ENCODE measurements around the gene ASNS.
"Not testable (repeated sequence)": the region's sequence is repeated elsewhere in the genome, so short reads cannot be mapped to it uniquely, and the experiment has no call there.

Gene ASNS

GRCh38 chr7:97872025-97872669 lies at the start of gene ASNS:
Gene ASNS, minus strand, starts transcription at chr7:97872408. Its CDS starts 3,252 bp downstream, at chr7:97869156.
- peak; percentile 88 for DNase-seq (ENCODE audit: low read depth in 2 of 2)

- DNase-seq (ENCODE audit: low read depth in 2 of 2): not testable (repeated sequence)
Measured at GRCh38 chr7:97921254-97921653, 49.0 kb upstream of the ASNS start.

DNA sequence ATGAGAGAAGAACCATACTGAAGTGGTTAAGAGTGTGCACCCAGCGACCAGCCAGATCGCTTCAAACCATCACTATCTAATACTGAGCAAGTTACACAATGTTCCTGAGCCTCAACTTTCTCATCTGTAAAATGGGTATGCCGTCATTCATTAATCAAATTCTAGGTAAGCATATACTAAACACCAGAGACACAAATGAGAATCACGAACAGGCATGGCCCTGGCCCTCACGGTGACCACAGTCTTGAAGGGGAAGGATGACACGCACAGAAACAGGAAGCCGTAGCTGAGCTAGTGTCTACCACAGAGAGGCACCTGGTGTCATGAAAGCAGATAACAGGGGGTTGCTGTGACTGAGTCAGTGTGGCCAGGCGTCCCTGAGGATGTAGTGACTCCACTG lies 43.1 kb upstream of the ASNS start:
- DNase-seq (ENCODE audit: low read depth in 2 of 2): not testable (repeated sequence)

DNA sequence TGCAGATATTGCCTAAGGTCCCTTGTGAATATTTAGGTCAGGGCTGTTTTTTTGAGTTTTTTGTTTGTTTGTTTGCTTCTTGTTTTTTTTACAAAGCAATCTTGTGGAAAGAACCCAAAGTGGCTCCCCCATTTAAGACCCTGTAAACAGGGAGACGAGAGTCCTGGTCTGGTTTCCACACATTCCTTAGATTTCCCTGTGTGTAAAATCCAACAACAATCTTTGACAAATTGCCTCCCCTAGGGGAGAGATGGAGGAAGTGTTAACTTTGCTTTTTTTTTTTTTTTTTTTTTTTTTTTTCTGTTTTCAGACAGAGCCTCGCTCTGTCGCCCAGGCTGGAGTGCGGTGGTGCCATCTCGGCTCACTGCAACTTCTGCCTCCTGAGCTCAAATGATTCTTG lies 40.1 kb upstream of the ASNS start:
- not testable (repeated sequence) for DNase-seq (ENCODE audit: low read depth in 2 of 2)

- DNase-seq (ENCODE audit: low read depth in 2 of 2): not testable (repeated sequence)
Measured at GRCh38 chr7:97896893-97897292, 24.7 kb upstream of the ASNS start.

DNA sequence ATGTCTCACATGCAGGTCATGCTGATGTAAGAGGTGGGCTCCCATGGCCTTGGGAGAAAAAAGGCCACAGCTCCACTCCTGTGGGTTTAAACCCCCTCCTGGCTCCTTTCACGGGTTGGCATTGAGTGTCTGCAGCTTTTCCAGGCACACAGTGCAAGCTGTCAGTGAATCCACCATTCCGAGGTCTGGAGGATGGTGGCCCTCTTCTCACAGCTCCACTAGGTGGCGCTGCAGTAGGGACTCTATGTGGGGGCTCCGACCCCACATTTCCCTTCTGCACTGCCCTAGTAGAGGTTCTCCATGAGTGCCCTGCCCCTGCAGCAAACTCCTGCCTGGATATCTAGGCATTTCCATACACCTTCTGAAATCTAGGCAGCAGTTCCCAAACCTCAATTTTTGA lies 19.5 kb upstream of the ASNS start:
- DNase-seq (ENCODE audit: low read depth in 2 of 2): not testable (repeated sequence)

- DNase-seq (ENCODE audit: low read depth in 2 of 2): not testable (repeated sequence)
Measured at GRCh38 chr7:97879527-97879926, 7.3 kb upstream of the ASNS start.

GRCh38 chr7:97874894-97875293 lies 2.7 kb upstream of the ASNS start:
- not testable (repeated sequence) for DNase-seq (ENCODE audit: low read depth in 2 of 2)

DNA sequence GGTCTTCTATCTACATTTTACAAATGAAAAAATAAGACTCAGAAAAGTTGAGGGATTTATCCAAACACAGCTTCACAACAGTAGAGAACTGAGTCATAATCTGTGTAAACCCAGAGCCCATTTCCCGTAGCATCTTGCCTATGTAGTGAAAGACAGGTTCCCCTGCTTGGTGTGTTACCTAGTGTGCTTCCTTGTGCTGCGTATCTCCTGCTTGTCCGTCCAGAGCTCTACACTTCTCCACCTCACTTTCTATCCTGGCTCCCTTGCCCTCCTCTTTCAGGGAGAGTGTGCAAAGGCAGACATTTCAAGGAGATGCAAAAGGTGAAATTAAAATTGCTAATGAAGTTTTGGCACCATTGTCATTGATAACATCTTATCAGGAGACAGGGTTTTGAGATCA lies 1.4 kb upstream of the ASNS start:
- DNase-seq (ENCODE audit: low read depth in 2 of 2): no peak

DNA sequence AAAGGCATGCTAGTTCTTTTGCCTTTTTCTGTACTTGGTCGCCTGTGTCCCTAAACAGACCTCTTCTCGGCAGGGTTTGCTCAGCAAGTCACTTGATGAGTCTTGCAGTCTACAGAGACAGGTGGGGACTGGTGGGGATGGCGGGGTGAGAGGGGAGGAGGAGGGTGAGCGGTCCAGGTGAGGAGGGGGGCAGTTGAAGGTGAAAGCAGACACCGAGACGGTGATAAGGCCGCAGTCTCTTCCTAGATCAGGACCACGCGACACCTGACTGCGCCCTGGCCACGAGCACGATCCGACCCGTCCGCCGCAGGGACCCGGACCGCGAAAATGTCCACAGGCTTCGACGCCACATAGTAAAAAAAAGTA lies 566 bp downstream of the ASNS start:
- DNase-seq (ENCODE audit: low read depth in 2 of 2): peak in 1 of 2 donors; percentile 15

- DNase-seq (ENCODE audit: low read depth in 2 of 2): no peak
Measured at GRCh38 chr7:97868788-97869187, 3.4 kb downstream of the ASNS start.

- no peak for DNase-seq (ENCODE audit: low read depth in 2 of 2)
Measured at GRCh38 chr7:97868314-97868713, 3.9 kb downstream of the ASNS start.

DNA sequence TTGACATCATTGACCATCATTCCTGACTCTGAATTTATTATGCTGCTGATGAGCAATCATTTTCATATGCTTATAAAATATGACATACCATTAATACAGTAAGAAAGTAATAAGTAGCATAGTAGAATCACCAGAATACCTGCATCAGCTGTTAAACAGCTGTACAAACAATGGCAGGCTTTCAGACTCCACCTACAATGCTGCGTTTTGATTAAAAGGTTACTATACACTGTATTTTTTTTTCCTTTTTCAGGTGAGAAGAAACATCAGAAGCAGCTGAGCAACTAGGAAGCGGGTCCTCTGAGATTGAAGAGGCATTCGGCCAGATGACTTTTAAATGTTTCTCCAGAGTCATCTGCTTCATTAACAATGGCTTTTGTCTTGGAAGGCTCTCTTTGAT lies 7.1 kb downstream of the ASNS start:
- DNase-seq (ENCODE audit: low read depth in 2 of 2): no peak

- no peak for DNase-seq (ENCODE audit: low read depth in 2 of 2)
Measured at GRCh38 chr7:97859606-97860204, 12.5 kb downstream of the ASNS start.

DNA sequence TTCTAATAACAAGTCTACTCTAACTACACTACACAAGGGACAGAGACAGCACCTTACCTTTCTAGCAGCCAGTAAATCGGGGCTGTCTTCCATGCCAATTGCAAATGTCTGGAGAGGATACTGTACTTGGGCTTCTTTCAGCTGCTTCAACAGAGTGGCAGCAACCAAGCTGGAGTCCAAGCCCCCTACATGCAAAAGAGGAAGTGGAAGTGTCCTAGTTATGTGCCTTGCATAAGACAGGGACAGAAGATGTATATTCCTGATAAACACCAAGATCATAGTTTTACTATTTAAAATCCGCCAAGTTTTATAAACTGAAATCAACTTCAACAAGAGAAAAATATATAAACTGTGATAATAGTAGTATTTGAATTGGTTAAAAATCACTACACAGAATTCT lies 14.0 kb downstream of the ASNS start:
- no peak for DNase-seq (ENCODE audit: low read depth in 2 of 2)

DNA sequence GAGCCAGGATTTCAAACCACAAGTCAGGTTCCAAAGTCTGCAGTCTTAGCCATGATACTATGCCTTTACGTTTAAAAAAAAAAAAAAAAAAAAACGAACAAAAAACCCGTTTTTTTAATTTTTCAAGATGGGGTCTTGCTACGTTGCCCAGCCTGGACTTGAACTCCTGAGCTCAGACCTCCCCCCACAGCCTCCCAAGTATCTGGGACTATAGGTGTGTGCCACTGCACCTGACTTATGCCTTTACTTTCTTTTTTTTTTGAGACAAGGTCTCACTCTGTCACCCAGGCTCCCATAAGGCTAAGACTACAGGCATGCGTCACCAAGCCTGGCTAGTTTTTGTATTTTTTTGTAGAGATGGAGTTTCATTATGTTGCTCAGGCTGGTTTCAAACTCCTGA lies 14.7 kb downstream of the ASNS start:
- no peak for DNase-seq (ENCODE audit: low read depth in 2 of 2)

- DNase-seq (ENCODE audit: low read depth in 2 of 2): no peak
Measured at GRCh38 chr7:97851683-97852082, 20.5 kb downstream of the ASNS start.

GRCh38 chr7:97850262-97851031 lies 21.8 kb downstream of the ASNS start:
- not testable (repeated sequence) for DNase-seq (ENCODE audit: low read depth in 2 of 2)

DNA sequence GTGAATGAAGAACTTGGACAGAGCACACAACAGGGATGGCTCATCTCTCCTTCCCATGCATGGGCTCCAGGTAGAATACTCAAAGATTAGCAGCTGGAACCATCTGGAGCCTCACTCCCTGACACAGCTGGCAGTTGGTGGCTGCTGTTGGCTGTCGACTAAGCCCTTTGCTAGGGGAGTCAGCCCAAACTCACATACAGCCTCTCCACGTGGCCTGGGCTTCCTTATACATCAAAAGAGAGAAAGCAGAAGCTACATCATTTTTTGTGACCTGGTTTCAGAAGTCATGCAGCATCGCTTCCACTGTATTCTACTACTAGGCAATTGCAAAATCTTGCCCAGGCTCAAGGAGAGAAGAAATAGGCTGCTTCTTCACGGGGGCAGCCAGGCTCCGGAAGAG lies 24.4 kb downstream of the ASNS start:
- no peak for DNase-seq (ENCODE audit: low read depth in 2 of 2)

DNA sequence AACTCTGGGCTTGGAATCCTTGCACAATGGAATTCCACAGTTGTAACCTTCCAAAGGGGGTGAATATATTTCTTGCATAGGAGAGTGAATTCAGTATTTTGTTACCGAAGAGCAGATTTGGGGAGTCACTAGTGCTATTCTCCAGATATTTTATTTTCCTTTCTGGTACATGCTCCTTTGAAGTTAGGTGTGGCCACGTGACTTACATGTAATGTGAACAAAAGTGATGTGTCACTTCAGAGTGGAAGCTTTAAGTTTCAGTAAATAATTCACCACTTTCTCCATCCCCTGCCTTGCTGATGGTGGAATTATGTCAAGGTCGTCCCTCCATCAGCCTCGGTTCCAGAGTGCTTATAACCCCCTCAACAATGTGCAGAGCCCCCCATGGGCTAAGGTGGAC lies 25.3 kb downstream of the ASNS start:
- DNase-seq (ENCODE audit: low read depth in 2 of 2): no peak

GRCh38 chr7:97845622-97846203 lies 26.5 kb downstream of the ASNS start:
- DNase-seq (ENCODE audit: low read depth in 2 of 2): no peak

DNA sequence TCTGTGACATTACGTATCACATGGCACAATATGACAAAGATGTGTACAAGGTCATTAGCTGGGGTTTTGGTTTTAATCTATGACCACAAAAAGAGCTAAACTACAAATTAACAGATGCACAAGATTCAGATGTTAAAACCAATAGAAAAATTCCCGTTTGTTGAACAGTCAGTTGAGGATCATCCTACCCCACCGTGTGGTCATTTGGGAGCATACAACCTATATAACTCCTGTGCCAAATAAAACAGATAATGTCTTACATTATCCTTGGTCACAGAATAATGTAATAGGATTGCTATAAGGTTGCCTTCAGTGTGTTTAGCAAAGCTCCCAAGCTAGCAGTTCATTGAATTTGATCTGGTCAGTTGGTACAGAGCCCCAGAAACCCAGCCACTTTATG lies 28.2 kb downstream of the ASNS start:
- no peak for DNase-seq (ENCODE audit: low read depth in 2 of 2)

All from stimulated activated CD4-positive, alpha-beta T cell treated with anti-CD3 and anti-CD28 coated beads, Interleukin-15, amount 100 ng/mL, for 48 hours (primary cell).